BJ (cell line): ENCODE data around the gene MZB1. TPM values are rescaled to one million over a fixed set of nuclear protein-coding genes. Genes with fewer than 3 reads are reported as not detected.

Experiments used
- CTCF ChIA-PET: fragments of 350-600 bp; formaldehyde crosslinking; extraction: SDS; loops from one replicate; lab custom pipeline; 2021; ENCODE audit warnings: antibody characterized with exemption, inconsistent platforms; lab: Yijun Ruan, JAX
- POLR2A ChIA-PET: fragments of 300-600 bp; sonication (Branson Sonifier 250); formaldehyde crosslinking; extraction: SDS; loops from one replicate; lab custom pipeline; 2021; ENCODE audit warnings: antibody characterized with exemption; lab: Charles Lee
- DNase-seq: peaks from one replicate; pipeline ENCODE4 v3.0.0-alpha.2; 2011; ENCODE audit warnings: low read depth
- H3K27me3 ChIP-seq: 2 replicates; pipeline ENCODE4 v1.6.0; 2011; ENCODE audit warnings: low read length; ENCODE audit not compliant: control insufficient read depth, insufficient read depth
- H3K36me3 ChIP-seq: 2 replicates; pipeline ENCODE4 v1.5.1; 2011; ENCODE audit warnings: low read length; ENCODE audit not compliant: control insufficient read depth, insufficient read depth
- H3K4me3 ChIP-seq: 2 replicates; pipeline ENCODE4 v1.5.1; 2011; ENCODE audit warnings: low read depth, mild to moderate bottlenecking, control low read depth, low read length
- polyA plus RNA-seq: library from polyadenylated mRNA; depleted of rRNA; stranded (reverse); fragments of >200 nt; gene quantifications from 2 replicates; pipeline ENCODE4 v1.2.3, GENCODE V29; 2011
- TF ChIP-seq, protein P1 (sequence below): IDR thresholded peaks from 2 replicates; pipeline ENCODE4 v1.5.1; 2011; ENCODE audit warnings: low read depth, mild to moderate bottlenecking, control low read depth, inconsistent platforms, low read length, moderate library complexity; ENCODE audit not compliant: insufficient read depth

Gene MZB1
- polyA plus RNA-seq, 1 experiment = not detected

DNA sequence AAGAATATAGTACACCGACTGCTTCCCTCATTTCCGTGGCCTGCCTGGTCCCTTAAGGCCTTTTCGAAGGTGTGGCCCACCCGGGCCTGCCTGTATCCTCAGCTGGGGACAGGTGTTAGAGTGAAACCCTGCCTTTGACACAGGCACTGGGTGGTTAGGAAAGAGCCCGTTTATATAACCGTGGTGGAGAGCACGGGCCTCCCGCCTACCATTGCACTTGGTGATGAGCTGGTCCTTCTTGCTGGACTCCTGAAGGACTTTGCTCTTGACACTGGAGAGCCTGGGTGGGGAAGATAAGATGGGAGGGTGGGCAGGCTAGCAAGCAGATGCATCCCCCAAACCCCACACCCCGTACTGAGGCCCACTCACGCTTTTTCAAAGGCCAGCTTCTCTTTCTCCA, 11.8 kb upstream of the MZB1 start:
- POLR2A ChIA-PET = no interaction called here
- H3K27me3 ChIP-seq = no peaks in the 10 kb centered on the region
- H3K4me3 ChIP-seq = no peak overlapping the region
- H3K36me3 ChIP-seq = no peaks in the 10 kb centered on the region
- no peak for DNase-seq
- TF ChIP-seq, protein P1, sequence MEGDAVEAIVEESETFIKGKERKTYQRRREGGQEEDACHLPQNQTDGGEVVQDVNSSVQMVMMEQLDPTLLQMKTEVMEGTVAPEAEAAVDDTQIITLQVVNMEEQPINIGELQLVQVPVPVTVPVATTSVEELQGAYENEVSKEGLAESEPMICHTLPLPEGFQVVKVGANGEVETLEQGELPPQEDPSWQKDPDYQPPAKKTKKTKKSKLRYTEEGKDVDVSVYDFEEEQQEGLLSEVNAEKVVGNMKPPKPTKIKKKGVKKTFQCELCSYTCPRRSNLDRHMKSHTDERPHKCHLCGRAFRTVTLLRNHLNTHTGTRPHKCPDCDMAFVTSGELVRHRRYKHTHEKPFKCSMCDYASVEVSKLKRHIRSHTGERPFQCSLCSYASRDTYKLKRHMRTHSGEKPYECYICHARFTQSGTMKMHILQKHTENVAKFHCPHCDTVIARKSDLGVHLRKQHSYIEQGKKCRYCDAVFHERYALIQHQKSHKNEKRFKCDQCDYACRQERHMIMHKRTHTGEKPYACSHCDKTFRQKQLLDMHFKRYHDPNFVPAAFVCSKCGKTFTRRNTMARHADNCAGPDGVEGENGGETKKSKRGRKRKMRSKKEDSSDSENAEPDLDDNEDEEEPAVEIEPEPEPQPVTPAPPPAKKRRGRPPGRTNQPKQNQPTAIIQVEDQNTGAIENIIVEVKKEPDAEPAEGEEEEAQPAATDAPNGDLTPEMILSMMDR = no peak
- CTCF ChIA-PET = interaction anchor here (0.9 to 2.7 kb wide), 3 partner anchors 10 to 113 kb away, joined by 3 to 8 read pairs (median 3); no protein-coding TSS in a partner anchor

GRCh38 chr5:139399501-139400121, 9.9 kb upstream of the MZB1 start:
- no peaks in the 10 kb centered on the region for H3K27me3 ChIP-seq
- ChIA-PET CTCF (no interaction called here), POLR2A (no interaction called here)

DNA sequence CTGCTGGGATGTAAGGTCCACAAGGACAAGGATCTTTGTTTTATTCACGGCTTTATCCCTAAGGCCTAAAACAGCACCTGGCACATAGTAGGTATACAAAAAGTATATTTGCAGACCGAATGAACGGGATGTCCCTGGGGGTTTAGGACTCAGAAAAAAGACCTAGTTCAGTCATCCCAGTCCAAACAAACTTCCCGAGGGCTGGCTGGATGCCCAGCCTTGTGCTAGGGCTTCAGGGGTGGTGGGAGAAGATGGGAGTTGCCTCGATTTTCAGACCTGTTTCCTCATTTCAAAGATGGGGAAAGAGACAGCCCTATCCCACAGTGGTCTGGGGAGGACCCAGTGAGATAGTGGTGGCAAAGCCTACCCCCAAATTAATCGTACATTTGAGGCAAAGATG, 8.2 kb upstream of the MZB1 start:
- no peak overlapping the region for H3K4me3 ChIP-seq
- no peaks in the 10 kb centered on the region for H3K36me3 ChIP-seq
- peaks cover 4% of the 10 kb centered on the region for H3K27me3 ChIP-seq
- CTCF ChIA-PET = no interaction called here
- no peak for DNase-seq
- TF ChIP-seq, protein P1 = no peak
- POLR2A ChIA-PET = no interaction called here

More at GRCh38 chr5:139399501-139400121, 9.9 kb upstream of the MZB1 start:
- no peak overlapping the region for H3K4me3 ChIP-seq
- TF ChIP-seq, protein P1 = no peak
- no peak for DNase-seq
- H3K36me3 ChIP-seq = no peaks in the 10 kb centered on the region

GRCh38 chr5:139396691-139397090, 7.0 kb upstream of the MZB1 start:
- CTCF ChIA-PET = no interaction called here
- TF ChIP-seq, protein P1 = no peak
- POLR2A ChIA-PET = no interaction called here
- Histone ChIP-seq H3K27me3 (peaks cover 4% of the 10 kb centered on the region), H3K4me3 (no peak overlapping the region), H3K36me3 (no peaks in the 10 kb centered on the region)
- DNase-seq = no peak

GRCh38 chr5:139395844-139396640, 6.3 kb upstream of the MZB1 start:
- Histone ChIP-seq H3K27me3 (peaks cover 4% of the 10 kb centered on the region), H3K36me3 (no peaks in the 10 kb centered on the region), H3K4me3 (no peak overlapping the region)
- no peak for DNase-seq
- TF ChIP-seq, protein P1 = peak; percentile 9; the same call in 1 of the 2 replicates
- ChIA-PET POLR2A (no interaction called here), CTCF (interaction anchor here (0.9 kb wide), 1 partner anchor 118 kb away, joined by 4 read pairs; no protein-coding TSS in a partner anchor)
